GM15510 (cell line): ENCODE results near the gene S1PR1.

Experiments
- POLR2A ChIP-seq: IDR thresholded peaks from 3 replicates; pipeline ENCODE4 v1.6.1; 2011; ENCODE audit warnings: borderline replicate concordance; ENCODE audit not compliant: insufficient read length; ENCODE audit errors: extremely low read depth

The S1PR1 gene

GRCh38 chr1:101236516-101237228 lies at the start of gene S1PR1:
Gene S1PR1, plus strand, starts transcription at chr1:101237019. Its CDS starts 1,966 bp downstream, at chr1:101238985.
- TF ChIP-seq POLR2A: peak; percentile 47

- TF ChIP-seq POLR2A: no peak
These were observed 49.5 kb upstream of the S1PR1 start for GRCh38 chr1:101187297-101187696.

GRCh38 chr1:101188331-101188730 lies 48.5 kb upstream of the S1PR1 start:
- no peak for TF ChIP-seq POLR2A

- no peak for TF ChIP-seq POLR2A
These were observed 46.4 kb upstream of the S1PR1 start for GRCh38 chr1:101190441-101190840.

- TF ChIP-seq POLR2A: no peak
These were observed 45.8 kb upstream of the S1PR1 start for GRCh38 chr1:101191049-101191448.

- TF ChIP-seq POLR2A: no peak
These were observed 43.1 kb upstream of the S1PR1 start for GRCh38 chr1:101193733-101194169.

GRCh38 chr1:101194746-101195145 lies 42.1 kb upstream of the S1PR1 start:
- TF ChIP-seq POLR2A: no peak

- TF ChIP-seq POLR2A: no peak
These were observed 40.2 kb upstream of the S1PR1 start for GRCh38 chr1:101196668-101197067.

- TF ChIP-seq POLR2A: no peak
These were observed 37.8 kb upstream of the S1PR1 start for GRCh38 chr1:101198842-101199636.

- no peak for TF ChIP-seq POLR2A
These were observed 37.2 kb upstream of the S1PR1 start for GRCh38 chr1:101199637-101199982.

GRCh38 chr1:101200513-101200912 lies 36.3 kb upstream of the S1PR1 start:
- no peak for TF ChIP-seq POLR2A

GRCh38 chr1:101203820-101204540 lies 32.8 kb upstream of the S1PR1 start:
- TF ChIP-seq POLR2A: no peak

GRCh38 chr1:101205457-101205856 lies 31.4 kb upstream of the S1PR1 start:
- TF ChIP-seq POLR2A: no peak

- no peak for TF ChIP-seq POLR2A
These were observed 28.9 kb upstream of the S1PR1 start for GRCh38 chr1:101207891-101208290.

GRCh38 chr1:101215363-101216011 lies 21.3 kb upstream of the S1PR1 start:
- no peak for TF ChIP-seq POLR2A

GRCh38 chr1:101216623-101217022 lies 20.2 kb upstream of the S1PR1 start:
- TF ChIP-seq POLR2A: no peak

- no peak for TF ChIP-seq POLR2A
These were observed 19.7 kb upstream of the S1PR1 start for GRCh38 chr1:101217148-101217547.
